ENCODE results near the gene ENO3.

Gene ENO3

DNA sequence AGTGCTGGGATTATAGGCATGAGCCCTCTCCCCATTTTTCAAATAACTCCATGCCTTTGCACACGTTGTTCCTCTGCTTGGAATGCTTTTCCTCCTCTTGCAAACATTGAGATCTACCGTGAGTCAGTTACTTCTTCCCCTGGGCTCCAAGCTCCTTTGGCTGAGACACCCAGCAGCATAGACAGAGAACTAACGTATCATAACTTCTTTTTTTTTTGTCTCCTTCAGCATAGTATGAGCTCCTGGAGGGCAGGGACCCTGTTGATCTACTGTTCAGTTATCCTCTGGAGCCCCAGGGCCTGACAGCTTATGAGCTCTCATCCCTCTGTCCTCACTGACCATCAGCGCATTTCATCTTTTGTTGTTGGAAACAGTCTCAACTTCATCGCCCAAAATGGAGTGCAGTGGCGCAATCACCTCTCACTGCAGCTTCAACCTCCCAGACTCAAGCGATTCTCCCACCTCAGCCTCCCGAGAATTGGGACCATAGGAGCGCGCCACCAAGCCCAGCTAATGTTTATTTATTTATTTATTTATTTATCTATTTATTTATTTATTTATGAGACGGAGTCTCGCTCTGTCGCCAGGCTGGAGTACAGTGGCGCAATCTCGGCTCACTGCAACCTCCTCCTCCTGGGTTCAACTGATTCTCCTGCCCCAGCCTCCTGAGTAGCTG, 14.5 kb downstream of the ENO3 start:
- TF ChIP-seq, protein P1, sequence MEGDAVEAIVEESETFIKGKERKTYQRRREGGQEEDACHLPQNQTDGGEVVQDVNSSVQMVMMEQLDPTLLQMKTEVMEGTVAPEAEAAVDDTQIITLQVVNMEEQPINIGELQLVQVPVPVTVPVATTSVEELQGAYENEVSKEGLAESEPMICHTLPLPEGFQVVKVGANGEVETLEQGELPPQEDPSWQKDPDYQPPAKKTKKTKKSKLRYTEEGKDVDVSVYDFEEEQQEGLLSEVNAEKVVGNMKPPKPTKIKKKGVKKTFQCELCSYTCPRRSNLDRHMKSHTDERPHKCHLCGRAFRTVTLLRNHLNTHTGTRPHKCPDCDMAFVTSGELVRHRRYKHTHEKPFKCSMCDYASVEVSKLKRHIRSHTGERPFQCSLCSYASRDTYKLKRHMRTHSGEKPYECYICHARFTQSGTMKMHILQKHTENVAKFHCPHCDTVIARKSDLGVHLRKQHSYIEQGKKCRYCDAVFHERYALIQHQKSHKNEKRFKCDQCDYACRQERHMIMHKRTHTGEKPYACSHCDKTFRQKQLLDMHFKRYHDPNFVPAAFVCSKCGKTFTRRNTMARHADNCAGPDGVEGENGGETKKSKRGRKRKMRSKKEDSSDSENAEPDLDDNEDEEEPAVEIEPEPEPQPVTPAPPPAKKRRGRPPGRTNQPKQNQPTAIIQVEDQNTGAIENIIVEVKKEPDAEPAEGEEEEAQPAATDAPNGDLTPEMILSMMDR (IDR thresholded peaks at IDR 0.05; ENCODE audit: extremely low read depth, missing control alignments), result no peak
- DNase-seq (ENCODE audit: low spot score), result no peak

DNA sequence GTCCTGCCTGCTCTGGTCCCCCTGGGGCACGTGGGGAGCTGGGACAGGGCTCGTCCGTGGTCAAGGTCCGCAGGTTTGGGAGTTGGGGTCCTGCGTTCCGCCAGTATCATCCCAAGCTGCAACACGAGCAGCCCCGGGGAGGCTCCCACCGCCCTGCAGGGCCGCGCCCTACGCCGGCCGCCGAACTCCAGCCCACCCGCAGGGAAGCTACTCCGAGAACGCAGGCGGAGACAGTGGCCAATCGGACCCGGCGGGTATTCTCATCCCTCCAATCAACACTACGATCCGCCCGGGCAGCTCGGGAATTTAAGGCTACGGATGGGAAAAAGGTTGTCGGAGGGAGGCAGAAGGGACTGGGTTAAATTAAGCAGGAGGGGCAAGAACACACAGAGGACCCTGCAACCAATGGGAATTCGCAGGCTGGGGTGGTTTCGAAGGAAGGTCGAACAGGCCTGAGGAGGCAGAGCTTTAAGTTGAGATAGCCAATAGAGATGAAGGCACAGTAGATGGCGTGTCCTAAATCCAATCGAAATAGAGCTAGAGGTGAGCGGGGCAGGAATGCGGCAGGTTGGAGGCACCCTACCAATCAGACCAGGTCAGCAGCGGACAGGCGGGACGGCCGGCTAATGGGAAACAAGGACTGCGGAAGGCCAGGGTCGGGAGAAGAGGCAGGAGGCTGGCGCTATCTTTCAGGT, 16.1 kb downstream of the ENO3 start:
- TF ChIP-seq, protein P1 (IDR thresholded peaks at IDR 0.05; ENCODE audit: extremely low read depth, missing control alignments), result no peak
- DNase-seq (ENCODE audit: low spot score), result peak; percentile 97

DNA sequence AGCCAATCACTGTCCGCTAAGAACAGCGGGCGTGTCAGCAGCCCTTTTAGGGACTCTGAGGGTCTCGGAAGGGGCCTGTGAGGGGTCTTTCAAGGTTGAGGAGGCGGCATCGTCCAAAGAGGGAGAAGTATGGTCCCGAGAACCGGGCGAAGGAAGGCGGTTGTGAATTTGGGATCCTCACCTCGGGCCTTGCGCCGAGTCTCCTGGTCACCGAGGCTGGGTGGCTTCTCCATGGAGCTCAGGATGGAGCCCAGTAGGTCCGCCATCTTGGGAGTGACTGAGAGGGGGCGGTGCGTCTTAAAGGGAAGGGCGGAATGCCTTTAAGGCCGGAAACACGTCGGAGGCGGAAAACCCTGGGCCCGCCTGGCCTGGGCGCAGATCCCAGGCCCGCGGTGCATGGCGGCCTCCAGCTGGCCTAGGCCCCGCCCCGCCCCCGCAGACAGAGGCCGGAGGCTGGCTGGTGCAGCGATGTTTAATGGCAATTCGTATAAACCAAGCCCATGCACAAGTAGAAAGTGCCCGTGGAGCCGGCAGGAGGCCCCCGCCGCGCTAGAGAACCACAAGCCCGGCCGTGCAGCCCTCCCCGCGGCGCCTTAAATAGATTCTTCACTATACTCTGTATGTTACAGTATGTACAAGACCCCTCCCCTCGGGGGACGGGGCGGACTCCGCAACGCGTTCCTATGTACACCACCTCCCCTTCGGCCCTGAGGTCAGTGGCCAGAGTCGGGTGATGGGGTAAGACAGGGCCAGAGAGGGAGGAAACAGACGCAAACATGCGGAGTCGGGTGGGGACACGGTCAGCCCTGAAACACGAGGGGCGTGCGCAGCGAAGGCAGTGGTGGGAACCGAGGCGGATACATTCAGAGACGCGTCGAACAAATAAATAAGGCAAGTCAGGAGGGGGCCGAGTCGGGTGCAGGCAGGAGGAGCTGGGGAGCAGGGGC, 16.9 kb downstream of the ENO3 start, which contains the start of gene SPAG7:
Gene SPAG7 (minus strand): TSS at position 279 of the 947 bp plus-strand sequence. CDS start 13 bp downstream, at position 266.
- TF ChIP-seq, protein P1 (IDR thresholded peaks at IDR 0.05; ENCODE audit: extremely low read depth, missing control alignments), result no peak
- peak; percentile 95 for DNase-seq (ENCODE audit: low spot score)

DNA sequence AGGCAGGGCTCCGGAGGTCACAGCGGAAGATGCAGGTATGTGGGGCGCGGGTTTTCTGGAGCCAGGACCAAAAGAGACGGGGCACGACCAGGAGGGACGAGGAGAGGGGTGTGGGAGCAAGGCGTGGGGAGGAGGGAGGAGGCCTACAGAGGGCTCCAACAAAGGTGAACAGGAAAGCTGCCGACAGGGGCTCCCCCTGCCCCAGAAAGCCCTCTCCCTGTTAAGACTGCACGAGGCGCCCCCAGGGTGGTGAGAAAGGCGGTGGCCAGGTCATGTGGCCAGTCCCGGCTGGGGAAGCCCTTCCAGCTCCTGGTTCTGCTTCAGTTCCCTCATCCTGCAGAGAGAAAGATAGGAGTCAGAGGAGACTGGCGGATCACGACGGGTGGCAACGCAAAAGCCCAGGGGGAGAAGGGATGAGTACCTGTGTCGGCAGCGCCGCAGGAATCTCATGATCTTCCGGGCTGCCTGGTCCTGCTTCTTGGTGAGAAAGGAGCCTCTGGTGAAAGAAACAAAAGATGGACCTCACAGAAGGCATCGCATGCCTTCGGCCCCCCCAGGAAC, 17.6 kb downstream of the ENO3 start:
- DNase-seq (ENCODE audit: low spot score), result no peak
- TF ChIP-seq, protein P1 (IDR thresholded peaks at IDR 0.05; ENCODE audit: extremely low read depth, missing control alignments), result no peak

DNA sequence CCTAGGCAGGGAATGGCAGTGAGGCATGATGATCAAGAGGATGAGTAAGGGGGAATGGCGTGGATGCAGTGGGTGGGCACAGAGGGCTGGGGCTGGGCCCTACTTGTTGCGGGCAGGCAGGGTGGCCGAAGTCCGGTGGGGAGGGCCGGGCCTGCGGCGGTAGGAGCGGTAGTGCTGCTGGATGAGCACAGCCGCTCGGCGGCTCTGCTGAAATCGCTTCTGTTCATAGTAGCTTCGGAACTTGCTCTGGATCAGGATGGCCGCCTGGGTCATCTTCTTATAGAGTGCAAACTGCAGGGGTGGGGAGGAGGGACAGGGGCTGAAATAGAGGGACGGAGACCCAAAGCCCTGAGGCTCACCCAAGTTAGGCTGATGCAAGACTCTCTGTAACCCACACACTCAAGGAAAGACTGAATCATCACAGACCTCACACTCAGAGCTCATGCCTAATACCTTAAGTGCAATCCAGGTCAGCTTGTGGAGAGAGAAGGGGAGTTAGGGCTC, 18.2 kb downstream of the ENO3 start:
- DNase-seq (ENCODE audit: low spot score), result no peak
- TF ChIP-seq, protein P1 (IDR thresholded peaks at IDR 0.05; ENCODE audit: extremely low read depth, missing control alignments), result no peak

DNA sequence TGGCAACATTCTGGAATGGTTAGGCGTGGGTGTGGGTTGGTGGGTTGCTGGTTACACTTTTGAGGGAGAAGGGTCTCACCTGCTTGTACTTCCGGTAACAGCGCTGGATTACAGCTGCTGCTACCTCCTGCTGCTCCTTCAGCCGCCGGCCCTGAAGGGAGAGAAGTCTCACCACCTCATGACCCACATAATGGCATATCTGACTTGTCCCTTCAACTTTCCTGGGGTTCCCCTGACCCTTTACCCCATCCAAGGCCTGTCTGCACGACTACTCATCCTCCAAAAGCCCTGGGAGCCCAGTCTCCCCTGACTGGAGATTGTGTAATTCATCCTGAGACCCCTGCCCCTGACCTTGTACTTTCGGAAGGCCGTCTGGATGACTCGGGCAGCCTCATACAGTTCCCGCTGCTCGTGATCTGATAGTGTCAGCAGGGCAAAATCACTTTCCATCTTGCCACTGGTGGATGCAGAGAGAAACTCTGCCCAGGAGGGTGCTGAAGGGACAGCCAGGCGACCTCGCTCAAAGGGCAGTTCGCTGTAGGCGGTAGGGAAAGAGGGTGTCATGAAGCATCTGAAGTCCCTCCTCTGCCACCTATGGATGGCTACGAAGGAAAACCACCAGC, 18.7 kb downstream of the ENO3 start:
- TF ChIP-seq, protein P1 (IDR thresholded peaks at IDR 0.05; ENCODE audit: extremely low read depth, missing control alignments), result no peak
- no peak for DNase-seq (ENCODE audit: low spot score)

Data from GM20000 (cell line).